HFF-Myc (cell line): ENCODE results near the gene DENND1A.

Source experiments
- DNase-seq: peaks from one replicate; pipeline ENCODE4 v3.0.0-alpha.2; 2011; ENCODE audit warnings: low read depth; ENCODE audit errors: extremely low read depth
- H3K4me3 ChIP-seq: replicated peaks from 2 replicates; pipeline ENCODE4 v1.5.1; 2011; ENCODE audit warnings: low read depth, mild to moderate bottlenecking, control low read depth, low read length
- CTCF ChIP-seq: IDR thresholded peaks from 2 replicates; pipeline ENCODE4 v1.5.1; 2012; ENCODE audit warnings: mild to moderate bottlenecking, low read depth, low read length, control low read depth; ENCODE audit errors: missing control alignments

DENND1A gene

GRCh38 chr9:123773783-123774182 lies 156.1 kb downstream of the DENND1A start:
- no peak for TF ChIP-seq CTCF
- no peak for DNase-seq
- no peak overlapping the region for H3K4me3 ChIP-seq

GRCh38 chr9:123772967-123773366 lies 157.0 kb downstream of the DENND1A start:
- H3K4me3 ChIP-seq, result no peak overlapping the region
- no peak for TF ChIP-seq CTCF
- DNase-seq, result no peak

- DNase-seq, result no peak
- no peak overlapping the region for H3K4me3 ChIP-seq
- no peak for TF ChIP-seq CTCF
Measured at GRCh38 chr9:123772374-123772773, 157.6 kb downstream of the DENND1A start.

- no peak for TF ChIP-seq CTCF
- H3K4me3 ChIP-seq, result no peak overlapping the region
- DNase-seq, result no peak
Measured at GRCh38 chr9:123771690-123772089, 158.2 kb downstream of the DENND1A start.

- no peak for DNase-seq
- H3K4me3 ChIP-seq, result no peak overlapping the region
- no peak for TF ChIP-seq CTCF
Measured at GRCh38 chr9:123769719-123770118, 160.2 kb downstream of the DENND1A start.

GRCh38 chr9:123763910-123764588 lies 165.9 kb downstream of the DENND1A start:
- no peak for DNase-seq
- no peak for TF ChIP-seq CTCF
- H3K4me3 ChIP-seq, result no peak overlapping the region

GRCh38 chr9:123761905-123762605 lies 167.9 kb downstream of the DENND1A start:
- no peak for TF ChIP-seq CTCF
- DNase-seq, result no peak
- H3K4me3 ChIP-seq, result no peak overlapping the region
